Activated CD8-positive, alpha-beta memory T cell treated with anti-CD3 and anti-CD28 coated beads for 36 hours (primary cell): Measurements from ENCODE around the gene LHFPL6. TPM values are rescaled to one million over a fixed set of nuclear protein-coding genes. Genes with fewer than 3 reads are reported as not detected.

Experiments
- CTCF ChIA-PET: fragments of 350-600 bp; sonication (Branson Sonifier 250); formaldehyde crosslinking; loops from one replicate; lab custom pipeline; 2021; ENCODE audit warnings: antibody characterized with exemption; lab: Charles Lee
- POLR2A ChIA-PET: fragments of 350-600 bp; sonication (Branson Sonifier 250); formaldehyde crosslinking; loops from one replicate; lab custom pipeline; 2021; ENCODE audit warnings: antibody characterized with exemption; lab: Charles Lee
- total RNA-seq, 2 experiments: library from RNA; stranded (reverse); gene quantifications; one replicate each; pipeline ENCODE4 v1.2.3, GENCODE V29; 2021

Gene LHFPL6
- total RNA-seq, result 1 to 10 TPM; 3.3 to 3.6 TPM

DNA sequence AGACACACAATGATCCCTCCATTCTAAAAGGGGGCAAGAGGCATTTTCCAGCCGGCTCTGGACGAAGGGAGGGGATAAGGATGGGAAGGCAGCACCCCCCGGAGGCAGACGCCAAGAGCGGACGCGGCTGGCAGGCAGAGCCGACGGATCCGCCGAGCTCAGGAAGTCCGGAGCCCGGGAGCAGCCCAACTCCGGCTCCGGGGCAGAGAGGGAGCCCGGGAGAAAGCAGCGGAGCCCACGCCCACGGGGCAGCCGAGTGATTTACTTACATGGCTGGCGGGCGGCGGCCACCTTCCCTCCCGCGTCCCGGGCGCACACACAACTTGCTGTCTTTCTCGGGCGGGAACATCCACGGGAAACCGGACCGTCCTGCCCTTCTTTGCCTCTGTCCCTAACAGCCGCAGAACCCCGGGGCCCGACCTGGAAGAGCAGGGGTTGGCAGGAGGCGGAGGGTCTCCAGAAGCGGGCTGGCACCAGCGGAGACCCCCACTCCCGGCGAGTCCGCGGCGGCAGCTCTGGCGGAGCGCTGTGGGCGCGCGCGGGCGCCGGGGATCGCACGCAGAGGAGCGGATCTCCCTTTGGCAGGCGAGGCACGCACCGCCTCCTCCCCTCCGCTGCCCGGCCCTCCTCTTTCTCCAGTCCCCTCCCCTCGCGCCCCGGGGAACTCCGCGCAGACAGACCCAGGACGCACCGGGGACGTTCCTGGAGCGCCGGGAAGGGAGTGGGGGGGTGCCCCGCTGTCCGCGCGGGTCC lies at the start of gene LHFPL6:
Gene LHFPL6 (minus strand): TSS at position 580 of the 753 bp plus-strand sequence.
- ChIA-PET POLR2A (no interaction called here), CTCF (no interaction called here)

- POLR2A ChIA-PET, result no interaction called here
- CTCF ChIA-PET, result no interaction called here
These were observed 43.1 kb upstream of the LHFPL6 start for GRCh38 chr13:39646122-39646521.

- CTCF ChIA-PET, result no interaction called here
- POLR2A ChIA-PET, result no interaction called here
These were observed 38.7 kb upstream of the LHFPL6 start for GRCh38 chr13:39641645-39642044.

GRCh38 chr13:39637890-39638289 lies 34.9 kb upstream of the LHFPL6 start:
- ChIA-PET CTCF (no interaction called here), POLR2A (no interaction called here)

GRCh38 chr13:39635564-39635963 lies 32.6 kb upstream of the LHFPL6 start:
- CTCF ChIA-PET, result no interaction called here
- POLR2A ChIA-PET, result no interaction called here

DNA sequence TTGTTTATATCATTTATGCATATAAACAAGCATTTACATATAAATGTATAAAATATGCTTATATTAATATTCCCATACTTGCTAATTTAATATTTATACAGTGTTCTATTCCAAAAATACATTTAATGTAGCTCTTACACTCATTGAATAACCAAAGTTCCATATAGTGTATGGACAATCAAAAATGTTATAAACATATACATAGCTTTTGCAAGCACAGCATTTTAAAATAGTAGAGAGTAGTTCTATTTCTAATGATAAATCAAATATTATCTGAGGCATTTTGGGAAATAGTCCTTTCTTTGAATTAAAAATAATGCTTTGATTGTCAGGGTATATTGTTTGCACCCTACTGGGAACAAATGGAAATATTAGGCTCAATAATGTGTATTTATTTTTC lies 30.0 kb upstream of the LHFPL6 start:
- CTCF ChIA-PET, result no interaction called here
- POLR2A ChIA-PET, result no interaction called here

DNA sequence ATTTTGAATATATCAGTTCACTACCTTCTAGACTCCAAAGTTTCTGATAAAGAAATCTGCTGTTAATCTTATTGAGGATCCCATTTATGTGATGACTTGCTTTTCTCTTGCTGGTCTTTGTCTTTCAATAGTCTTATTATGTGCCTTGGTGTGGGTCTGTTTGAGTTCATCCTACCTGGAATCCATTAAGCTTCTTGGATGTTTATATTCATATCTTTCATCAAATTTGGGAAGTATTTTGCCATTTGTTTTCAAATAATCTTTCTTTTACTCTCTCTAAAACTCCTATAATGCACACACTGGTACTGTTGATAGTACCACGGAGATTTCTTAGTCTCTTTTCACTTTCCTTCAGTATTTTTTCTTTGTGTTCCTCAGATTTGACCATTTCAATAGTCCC lies 28.3 kb upstream of the LHFPL6 start:
- CTCF ChIA-PET, result no interaction called here
- POLR2A ChIA-PET, result no interaction called here

GRCh38 chr13:39623466-39623865 lies 20.5 kb upstream of the LHFPL6 start:
- ChIA-PET CTCF (no interaction called here), POLR2A (no interaction called here)

DNA sequence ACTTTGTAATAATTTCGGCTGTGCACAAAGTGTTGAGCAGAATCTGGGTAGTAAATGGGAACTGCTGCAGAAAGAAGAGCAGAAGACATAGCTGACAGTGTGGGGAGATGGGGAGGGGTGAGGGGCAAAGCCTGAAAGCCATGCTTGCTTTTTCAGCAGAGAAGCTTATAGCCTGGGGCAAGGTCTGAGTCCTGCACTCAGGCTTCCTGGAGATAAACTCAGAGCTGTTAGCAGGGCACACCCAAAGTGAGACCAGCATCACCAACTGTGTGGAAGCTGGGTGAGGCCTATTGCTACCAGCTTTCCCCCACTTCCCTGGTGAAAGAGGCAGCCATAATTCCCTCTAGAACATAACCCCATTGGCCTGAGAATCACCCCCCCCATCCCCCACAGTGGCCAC lies 15.6 kb upstream of the LHFPL6 start:
- POLR2A ChIA-PET, result no interaction called here
- CTCF ChIA-PET, result no interaction called here

DNA sequence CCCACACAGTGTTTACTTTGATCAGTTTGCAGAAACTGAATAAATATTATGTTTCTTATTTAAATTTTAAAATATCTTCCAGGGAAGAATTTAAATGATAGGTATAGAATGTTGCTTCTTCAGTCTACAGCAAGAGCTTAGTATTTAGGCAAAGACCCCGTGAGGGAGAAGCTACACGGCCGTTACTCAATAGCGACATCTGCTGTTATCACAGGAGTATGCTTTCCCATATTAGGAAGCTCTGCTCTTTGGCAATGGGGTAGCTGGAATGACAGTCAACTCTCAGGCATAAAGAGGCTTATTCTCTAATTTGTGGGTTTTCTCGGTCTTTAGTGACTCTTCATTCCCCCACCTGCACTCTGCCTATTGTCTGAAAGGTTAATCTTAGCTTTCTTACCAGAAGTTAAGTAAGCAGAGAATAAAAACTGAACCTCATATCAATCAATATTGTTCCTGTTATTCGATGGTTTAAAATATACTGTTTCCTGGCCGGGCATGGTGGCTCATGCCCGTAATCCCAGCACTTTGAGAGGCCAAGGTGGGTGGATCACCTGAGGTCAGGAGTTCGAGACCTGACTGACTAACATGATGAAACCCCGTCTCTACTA lies 13.2 kb upstream of the LHFPL6 start:
- ChIA-PET POLR2A (no interaction called here), CTCF (interaction anchor here (0.8 to 1.1 kb wide), 7 partner anchors 9 to 578 kb away, joined by 3 to 5 read pairs (median 3); partner anchors contain the start of gene NHLRC3)

GRCh38 chr13:39612023-39612637 lies 9.1 kb upstream of the LHFPL6 start:
- CTCF ChIA-PET, result interaction anchor here (0.8 to 1.5 kb wide), 3 partner anchors 17 to 564 kb away, joined by 3 to 4 read pairs (median 4); no protein-coding TSS in a partner anchor
- POLR2A ChIA-PET, result no interaction called here

- ChIA-PET CTCF (no interaction called here), POLR2A (no interaction called here)
These were observed 4.9 kb upstream of the LHFPL6 start for GRCh38 chr13:39607876-39608275.

GRCh38 chr13:39605677-39606320 lies 2.8 kb upstream of the LHFPL6 start:
- ChIA-PET CTCF (interaction anchor here (1.4 to 1.7 kb wide), 2 partner anchors 10 to 208 kb away, joined by 3 read pairs; no protein-coding TSS in a partner anchor), POLR2A (no interaction called here)

GRCh38 chr13:39604756-39605155 lies 1.8 kb upstream of the LHFPL6 start:
- ChIA-PET CTCF (interaction anchor here (1.4 to 1.7 kb wide), 2 partner anchors 11 to 207 kb away, joined by 3 read pairs; no protein-coding TSS in a partner anchor), POLR2A (no interaction called here)

GRCh38 chr13:39603424-39603947 lies 493 bp upstream of the LHFPL6 start:
- CTCF ChIA-PET, result no interaction called here
- POLR2A ChIA-PET, result no interaction called here

DNA sequence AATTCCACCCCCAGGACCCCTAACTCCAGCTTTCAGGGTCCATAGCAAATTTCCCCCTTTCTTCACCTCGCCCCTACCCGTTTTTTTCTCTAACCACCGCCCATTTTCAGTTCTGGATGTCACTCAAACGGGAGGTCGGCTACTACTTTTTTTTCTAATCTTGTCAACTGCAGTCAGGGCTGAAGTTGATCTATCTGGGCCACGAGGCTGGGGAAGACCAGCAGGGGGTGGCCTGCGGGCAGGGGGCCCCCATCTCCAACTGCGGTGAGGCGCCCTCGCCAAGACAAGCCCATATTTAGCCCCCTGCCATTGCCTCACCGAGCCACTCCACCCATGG lies 748 bp downstream of the LHFPL6 start:
- CTCF ChIA-PET, result no interaction called here
- POLR2A ChIA-PET, result no interaction called here

DNA sequence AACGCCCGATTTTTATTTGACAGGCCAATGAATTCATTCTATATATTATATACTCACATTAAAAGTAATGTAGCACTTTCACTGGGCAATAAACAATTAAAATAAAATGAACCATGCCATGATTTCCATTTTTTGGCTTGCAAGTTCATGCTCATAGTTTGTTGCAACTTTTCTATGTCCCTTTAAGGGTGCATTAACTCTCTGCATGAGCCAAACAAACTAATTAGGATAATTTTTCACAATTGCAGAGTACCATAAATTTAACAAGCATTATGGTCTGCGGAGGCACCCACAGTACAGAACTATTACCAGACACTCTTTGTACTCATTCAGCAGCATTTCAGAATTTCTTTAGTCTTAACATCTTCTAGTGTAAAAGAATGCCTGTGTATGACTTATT lies 1.4 kb downstream of the LHFPL6 start:
- POLR2A ChIA-PET, result no interaction called here
- CTCF ChIA-PET, result no interaction called here

DNA sequence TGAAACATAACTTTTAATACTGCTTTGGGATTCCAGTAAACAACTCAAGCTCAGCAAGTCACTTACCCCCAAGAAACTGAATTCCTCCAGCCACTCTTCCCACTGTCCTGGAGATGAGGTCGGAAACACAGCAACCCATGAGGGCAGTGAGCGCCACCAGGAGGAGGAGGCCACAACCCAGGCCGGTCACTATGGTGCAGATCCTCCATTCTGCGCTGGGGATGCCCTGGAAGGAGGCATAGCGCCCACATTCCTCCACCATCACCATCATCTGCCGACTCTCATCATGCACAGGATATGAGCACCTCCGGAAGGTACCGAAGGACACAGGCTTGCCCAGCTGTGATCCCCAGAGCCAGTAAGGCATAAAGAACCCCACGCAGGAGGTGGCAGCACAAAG lies 2.2 kb downstream of the LHFPL6 start:
- CTCF ChIA-PET, result no interaction called here
- POLR2A ChIA-PET, result no interaction called here

DNA sequence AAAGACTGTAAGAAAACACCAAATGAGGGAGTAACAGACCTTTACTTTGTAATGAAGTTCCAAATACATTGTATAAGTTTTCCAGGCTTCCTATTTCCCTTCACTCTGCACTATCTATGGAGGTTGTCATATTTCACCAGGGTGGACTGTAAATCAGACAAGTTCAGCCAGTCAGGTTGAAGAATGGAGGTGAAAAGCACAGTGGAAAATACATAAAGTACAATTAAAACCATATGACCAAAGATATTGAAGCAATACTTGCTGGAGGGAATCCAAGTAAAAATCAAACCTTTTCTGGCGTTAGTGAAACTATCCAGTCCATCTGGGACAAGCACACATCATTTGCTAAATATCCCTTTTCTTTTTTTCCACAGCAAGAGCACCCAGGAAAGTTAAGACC lies 3.2 kb downstream of the LHFPL6 start:
- ChIA-PET CTCF (no interaction called here), POLR2A (no interaction called here)

DNA sequence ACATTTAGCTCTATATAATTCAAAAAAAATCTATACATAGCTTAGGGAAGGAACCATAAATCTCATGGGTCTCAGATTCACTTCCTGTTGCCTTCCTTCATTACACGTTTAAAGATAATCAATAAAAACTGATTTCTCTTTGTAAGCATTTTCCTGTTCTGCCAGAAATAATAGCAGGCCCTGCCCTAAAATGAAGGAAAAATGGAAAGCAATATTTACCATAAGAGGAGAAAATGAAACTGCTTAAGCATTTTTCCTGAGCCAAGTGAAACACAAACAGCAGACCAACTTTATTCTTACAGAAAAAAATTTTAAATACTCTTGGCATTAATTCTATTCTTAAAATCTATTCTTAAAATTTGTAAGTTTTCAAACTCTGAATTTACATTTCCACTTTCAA lies 4.0 kb downstream of the LHFPL6 start:
- CTCF ChIA-PET, result no interaction called here
- POLR2A ChIA-PET, result no interaction called here
